IMR-90 (cell line): ENCODE data around the gene FN3KRP.
"Not testable (repeated sequence)": the region's sequence is repeated elsewhere in the genome, so short reads cannot be mapped to it uniquely, and the experiment has no call there.

Experiments used
- CEBPB ChIP-seq: IDR thresholded peaks from 2 replicates; pipeline ENCODE4 v1.6.1; 2012; ENCODE audit warnings: low read depth, low read length, improper control_type of control experiment
- CHD1 ChIP-seq: IDR thresholded peaks from 2 replicates; pipeline ENCODE4 v1.6.1; 2012; ENCODE audit warnings: low read depth, low read length, improper control_type of control experiment
- CTCF ChIP-seq: conservative IDR thresholded peaks from 2 replicates; pipeline ENCODE4 v1.5.1; 2012; ENCODE audit warnings: mild to moderate bottlenecking, low read depth, low read length, improper control_type of control experiment
- MAFK ChIP-seq: IDR thresholded peaks from 2 replicates; pipeline ENCODE4 v1.6.1; 2012; ENCODE audit warnings: low read depth, low read length, improper control_type of control experiment
- MAZ ChIP-seq: IDR thresholded peaks from 2 replicates; pipeline ENCODE4 v1.6.1; 2012; ENCODE audit warnings: low read depth, mild to moderate bottlenecking, low read length, improper control_type of control experiment, moderate library complexity, borderline replicate concordance
- POLR2A ChIP-seq: IDR thresholded peaks from 2 replicates; pipeline ENCODE4 v1.6.1; 2012; ENCODE audit warnings: mild to moderate bottlenecking, low read depth, low read length
- SMC3 ChIP-seq: fragments of 150-350 bp; IDR thresholded peaks from 2 replicates; pipeline ENCODE4 v1.6.1; 2016; ENCODE audit warnings: low read depth, mild to moderate bottlenecking, antibody characterized with exemption, low read length, moderate library complexity

GRCh38 chr17:82744736-82745135 lies 28.2 kb downstream of the FN3KRP start:
- TF ChIP-seq CTCF, MAFK, CHD1, POLR2A, SMC3, CEBPB, MAZ: not testable (repeated sequence)
